Measurements from ENCODE around the gene LAMA2. TPM values are rescaled to one million over a fixed set of nuclear protein-coding genes. Genes with fewer than 3 reads are reported as not detected.

Gene LAMA2
- total RNA-seq, 4 donors from 2014 or later = 115 to 153 (median 134) TPM

DNA sequence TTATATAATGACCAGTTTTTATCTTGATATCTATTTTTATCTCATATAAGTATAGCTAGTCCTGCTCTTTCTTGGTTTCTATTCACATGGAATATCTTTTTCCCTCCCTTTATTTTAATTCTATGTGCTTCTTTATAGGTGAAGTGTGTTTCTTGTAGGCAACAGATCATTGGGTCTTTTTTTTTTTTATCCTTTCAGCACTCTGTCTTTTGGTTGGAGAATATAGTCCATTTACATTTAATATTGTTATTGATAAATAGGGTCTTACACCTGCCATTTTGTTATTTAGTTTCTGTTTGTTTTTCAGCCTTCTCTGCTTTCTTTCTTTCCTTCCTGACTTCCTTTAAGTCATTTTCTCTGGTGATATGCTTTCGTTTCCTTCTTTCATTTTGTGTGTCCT lies 22.2 kb upstream of the LAMA2 start:
- H3K36me3 ChIP-seq = no peaks in the 10 kb centered on the region
- no peak overlapping the region for H3K4me3 ChIP-seq
- no peak for DNase-seq (ENCODE audit: extremely low spot score)
- H3K27ac ChIP-seq (replicated peaks in 1 of 4) = no peak overlapping the region
- 86% methylated on average over 1 of the region's 1 CpG for WGBS
- no peaks in the 10 kb centered on the region for H3K27me3 ChIP-seq
- H3K9me3 ChIP-seq = peaks cover 0 to 12% (median 5%) of the 10 kb centered on the region in 4 donors
- H3K4me1 ChIP-seq = no peaks in the 10 kb centered on the region
- TF ChIP-seq POLR2AphosphoS5 (IDR thresholded peaks at IDR 0.05) = no peak
- no peak for TF ChIP-seq POLR2A (IDR thresholded peaks at IDR 0.05; ENCODE audit: low read depth)
- no peak for TF ChIP-seq EP300 (IDR thresholded peaks at IDR 0.05)
- TF ChIP-seq, protein P1, sequence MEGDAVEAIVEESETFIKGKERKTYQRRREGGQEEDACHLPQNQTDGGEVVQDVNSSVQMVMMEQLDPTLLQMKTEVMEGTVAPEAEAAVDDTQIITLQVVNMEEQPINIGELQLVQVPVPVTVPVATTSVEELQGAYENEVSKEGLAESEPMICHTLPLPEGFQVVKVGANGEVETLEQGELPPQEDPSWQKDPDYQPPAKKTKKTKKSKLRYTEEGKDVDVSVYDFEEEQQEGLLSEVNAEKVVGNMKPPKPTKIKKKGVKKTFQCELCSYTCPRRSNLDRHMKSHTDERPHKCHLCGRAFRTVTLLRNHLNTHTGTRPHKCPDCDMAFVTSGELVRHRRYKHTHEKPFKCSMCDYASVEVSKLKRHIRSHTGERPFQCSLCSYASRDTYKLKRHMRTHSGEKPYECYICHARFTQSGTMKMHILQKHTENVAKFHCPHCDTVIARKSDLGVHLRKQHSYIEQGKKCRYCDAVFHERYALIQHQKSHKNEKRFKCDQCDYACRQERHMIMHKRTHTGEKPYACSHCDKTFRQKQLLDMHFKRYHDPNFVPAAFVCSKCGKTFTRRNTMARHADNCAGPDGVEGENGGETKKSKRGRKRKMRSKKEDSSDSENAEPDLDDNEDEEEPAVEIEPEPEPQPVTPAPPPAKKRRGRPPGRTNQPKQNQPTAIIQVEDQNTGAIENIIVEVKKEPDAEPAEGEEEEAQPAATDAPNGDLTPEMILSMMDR (IDR thresholded peaks at IDR 0.05) = no peak
- intact Hi-C loops (cut with DNase I) = no loop called here

DNA sequence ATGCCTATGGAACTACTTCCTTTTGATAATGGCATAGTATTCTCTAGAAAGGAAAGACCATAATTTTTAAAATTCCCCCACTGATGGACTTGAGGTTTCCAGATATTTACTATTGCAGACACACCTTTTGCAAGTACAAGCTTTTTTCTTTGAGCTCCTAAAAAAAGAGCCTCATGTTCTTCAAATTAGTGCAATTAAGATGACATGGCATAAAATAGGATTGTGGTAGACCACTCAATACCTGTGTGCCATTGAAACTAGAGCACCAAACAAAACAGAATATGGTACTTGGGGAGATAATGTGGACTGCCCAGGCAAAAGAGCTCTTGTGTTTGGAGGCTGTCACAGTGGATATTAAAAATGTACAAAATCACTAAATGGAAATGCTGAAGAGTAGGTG lies 19.0 kb upstream of the LAMA2 start:
- Histone ChIP-seq H3K27me3 (no peaks in the 10 kb centered on the region), H3K27ac (replicated peaks in 1 of 4) (no peak overlapping the region), H3K4me3 (no peak overlapping the region), H3K4me1 (no peaks in the 10 kb centered on the region), H3K36me3 (no peaks in the 10 kb centered on the region), H3K9me3 (peaks cover 0 to 12% (median 5%) of the 10 kb centered on the region in 4 donors)
- DNase-seq (ENCODE audit: extremely low spot score) = no peak
- intact Hi-C loops (cut with DNase I) = no loop called here
- TF ChIP-seq POLR2A (IDR thresholded peaks at IDR 0.05; ENCODE audit: low read depth) (no peak), POLR2AphosphoS5 (IDR thresholded peaks at IDR 0.05) (no peak), EP300 (IDR thresholded peaks at IDR 0.05) (no peak)
- TF ChIP-seq, protein P1 (IDR thresholded peaks at IDR 0.05) = no peak

DNA sequence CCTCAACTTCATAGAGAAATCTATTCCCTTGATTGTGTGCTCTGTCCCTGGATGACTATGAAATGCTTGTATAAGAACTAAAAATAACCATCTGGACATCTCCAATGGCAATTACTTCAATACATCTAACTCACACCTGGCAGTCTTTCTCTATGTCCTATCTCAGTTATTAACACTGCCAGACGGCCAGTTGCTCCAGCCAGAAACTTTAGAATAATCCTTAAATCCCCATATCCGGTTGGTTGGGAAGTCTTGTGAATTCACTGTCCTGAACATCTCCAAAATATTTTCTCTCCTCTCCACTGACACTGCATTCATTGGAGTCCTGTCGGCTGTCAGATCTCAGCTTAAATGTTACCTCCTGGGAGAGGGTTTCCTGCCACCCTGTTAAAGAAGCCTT lies 12.2 kb upstream of the LAMA2 start:
- WGBS = 64% methylated on average over 3 of the region's 3 CpGs
- intact Hi-C loops (cut with DNase I) = no loop called here

DNA sequence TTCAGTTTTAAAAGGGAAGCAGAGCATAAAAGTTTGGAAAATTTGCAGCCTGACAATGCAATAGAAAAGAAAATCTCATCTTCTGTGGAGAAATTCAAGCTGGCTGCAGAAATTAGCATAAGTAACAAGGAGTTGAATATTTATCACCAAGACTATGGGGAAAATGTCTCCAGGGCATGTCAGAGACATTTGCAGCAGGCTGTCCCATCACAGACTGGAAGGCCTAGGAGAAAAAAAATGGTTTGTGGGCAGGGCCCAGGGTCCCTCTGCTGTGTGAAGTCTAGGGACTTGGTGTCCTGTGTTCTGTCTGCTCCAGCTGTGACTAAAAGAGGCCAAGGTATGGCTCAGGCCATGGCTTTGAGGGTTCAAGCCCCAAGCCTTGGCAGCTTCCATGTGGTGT lies 8.1 kb upstream of the LAMA2 start:
- Histone ChIP-seq H3K36me3 (no peaks in the 10 kb centered on the region), H3K4me1 (no peaks in the 10 kb centered on the region), H3K4me3 (no peak overlapping the region), H3K9me3 (no peaks in the 10 kb centered on the region), H3K27ac (replicated peaks in 1 of 4) (no peak overlapping the region), H3K27me3 (no peaks in the 10 kb centered on the region)
- TF ChIP-seq, protein P1 (IDR thresholded peaks at IDR 0.05) = no peak
- no peak for TF ChIP-seq EP300 (IDR thresholded peaks at IDR 0.05)
- TF ChIP-seq POLR2AphosphoS5 (IDR thresholded peaks at IDR 0.05) = no peak
- no peak for TF ChIP-seq POLR2A (IDR thresholded peaks at IDR 0.05; ENCODE audit: low read depth)
- intact Hi-C loops (cut with DNase I) = no loop called here
- DNase-seq (ENCODE audit: extremely low spot score) = no peak

More for the DNA sequence above, 12.2 kb upstream of the LAMA2 start:
- no peak overlapping the region for H3K4me3 ChIP-seq
- DNase-seq (ENCODE audit: extremely low spot score) = no peak
- H3K27ac ChIP-seq (replicated peaks in 1 of 4) = no peak overlapping the region
- H3K9me3 ChIP-seq = no peaks in the 10 kb centered on the region
- H3K4me1 ChIP-seq = no peaks in the 10 kb centered on the region
- H3K27me3 ChIP-seq = no peaks in the 10 kb centered on the region
- TF ChIP-seq POLR2A (IDR thresholded peaks at IDR 0.05; ENCODE audit: low read depth) = no peak
- TF ChIP-seq, protein P1 (IDR thresholded peaks at IDR 0.05) = no peak
- TF ChIP-seq EP300 (IDR thresholded peaks at IDR 0.05) = no peak
- TF ChIP-seq POLR2AphosphoS5 (IDR thresholded peaks at IDR 0.05) = no peak
- no peaks in the 10 kb centered on the region for H3K36me3 ChIP-seq

DNA sequence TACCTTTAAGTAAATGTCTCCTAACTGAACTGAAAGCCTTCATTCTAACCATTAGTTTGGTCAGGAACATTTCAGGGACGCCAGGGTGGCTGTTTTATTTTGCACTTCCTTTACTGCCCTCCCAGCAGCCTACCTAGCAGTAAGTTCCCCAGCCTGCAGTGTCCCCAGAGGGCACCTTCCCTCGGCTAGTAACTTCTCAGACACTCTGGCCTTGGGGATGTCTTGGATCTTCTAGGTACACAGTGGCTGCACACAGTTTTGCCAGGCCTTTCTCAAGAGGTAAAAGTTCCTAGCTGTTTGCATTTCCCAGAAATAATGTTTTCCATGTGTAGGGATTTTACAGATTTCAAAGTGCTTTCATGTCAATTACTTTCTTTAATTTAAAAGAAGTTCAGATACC lies 378 bp upstream of the LAMA2 start:
- Histone ChIP-seq H3K27ac (replicated peaks in 1 of 4) (peak overlapping the region; percentile 45 to 77 (median 72)), H3K9me3 (no peaks in the 10 kb centered on the region), H3K27me3 (no peaks in the 10 kb centered on the region), H3K4me1 (peaks cover 3 to 13% (median 8%) of the 10 kb centered on the region in 4 donors), H3K36me3 (no peaks in the 10 kb centered on the region), H3K4me3 (peak overlapping the region; percentile 58 to 67 (median 64))
- intact Hi-C loops (cut with DNase I) = no loop called here
- WGBS = 64% methylated on average over 2 of the region's 2 CpGs
- no peak for TF ChIP-seq EP300 (IDR thresholded peaks at IDR 0.05)
- TF ChIP-seq POLR2A (IDR thresholded peaks at IDR 0.05; ENCODE audit: low read depth) = no peak
- TF ChIP-seq, protein P1 (IDR thresholded peaks at IDR 0.05) = no peak
- no peak for TF ChIP-seq POLR2AphosphoS5 (IDR thresholded peaks at IDR 0.05)
- no peak for DNase-seq (ENCODE audit: extremely low spot score)
